Right atrium auricular region (tissue), 2 donors: ENCODE data around the gene SEC63. TPM values are rescaled to one million over a fixed set of nuclear protein-coding genes. Genes with fewer than 3 reads are reported as not detected.

Experiments used
- DNase-seq: peaks from one replicate; pipeline ENCODE4 v3.0.0-alpha.2; 2019; ENCODE audit warnings: low spot score
- H3K27ac ChIP-seq, 2 donors: fragments of 200-600 bp; sonication (generic); 1 replicate in 1 of 2; 2 replicates in 1 of 2; pipeline ENCODE4 v1.5.1; 2016 to 2019
- H3K27me3 ChIP-seq, 2 donors: fragments of 200-600 bp; sonication (generic); one replicate each; pipeline versions ENCODE4 v1.5.1 to v1.6.0; 2017 to 2019
- H3K36me3 ChIP-seq: fragments of 200-600 bp; sonication (generic); one replicate; pipeline ENCODE4 v1.5.1; 2016
- H3K4me1 ChIP-seq, 2 donors: fragments of 200-600 bp; sonication (generic); one replicate each; pipeline versions ENCODE4 v1.5.1 to v1.6.0; 2017 to 2019
- H3K4me3 ChIP-seq, 2 donors: fragments of 200-600 bp; sonication (generic); 1 replicate in 1 of 2; 2 replicates in 1 of 2; pipeline ENCODE4 v1.5.1; 2017 to 2019; ENCODE audit warnings: mild to moderate bottlenecking in 1 of 2, moderate library complexity in 1 of 2
- H3K9me3 ChIP-seq, 2 donors: fragments of 200-600 bp; sonication (generic); one replicate each; pipeline ENCODE4 v1.5.1; 2019
- total RNA-seq, 2 donors: library from RNA; depleted of rRNA; stranded (reverse); fragments of >200 nt; gene quantifications; one replicate each; pipeline ENCODE4 v1.1.0, GENCODE V29; 2016
- TF ChIP-seq, protein P1 (sequence below), 2 donors: fragments of 200-600 bp; sonication (generic); IDR thresholded peaks; one replicate each; pipeline ENCODE4 v1.5.1; 2019; ENCODE audit warnings: antibody characterized with exemption in 2 of 2

SEC63 gene
- total RNA-seq, 2 donors from 2014 or later = 14.5 to 18.9 TPM

GRCh38 chr6:107976155-107976783 is 18.3 kb upstream of the SEC63 start:
- no peaks in the 10 kb centered on the region for H3K36me3 ChIP-seq
- DNase-seq = no peak
- H3K27ac ChIP-seq = no peak overlapping the region
- H3K27me3 ChIP-seq = no peaks in the 10 kb centered on the region
- H3K4me3 ChIP-seq = no peak overlapping the region
- no peaks in the 10 kb centered on the region for H3K4me1 ChIP-seq
- TF ChIP-seq, protein P1, sequence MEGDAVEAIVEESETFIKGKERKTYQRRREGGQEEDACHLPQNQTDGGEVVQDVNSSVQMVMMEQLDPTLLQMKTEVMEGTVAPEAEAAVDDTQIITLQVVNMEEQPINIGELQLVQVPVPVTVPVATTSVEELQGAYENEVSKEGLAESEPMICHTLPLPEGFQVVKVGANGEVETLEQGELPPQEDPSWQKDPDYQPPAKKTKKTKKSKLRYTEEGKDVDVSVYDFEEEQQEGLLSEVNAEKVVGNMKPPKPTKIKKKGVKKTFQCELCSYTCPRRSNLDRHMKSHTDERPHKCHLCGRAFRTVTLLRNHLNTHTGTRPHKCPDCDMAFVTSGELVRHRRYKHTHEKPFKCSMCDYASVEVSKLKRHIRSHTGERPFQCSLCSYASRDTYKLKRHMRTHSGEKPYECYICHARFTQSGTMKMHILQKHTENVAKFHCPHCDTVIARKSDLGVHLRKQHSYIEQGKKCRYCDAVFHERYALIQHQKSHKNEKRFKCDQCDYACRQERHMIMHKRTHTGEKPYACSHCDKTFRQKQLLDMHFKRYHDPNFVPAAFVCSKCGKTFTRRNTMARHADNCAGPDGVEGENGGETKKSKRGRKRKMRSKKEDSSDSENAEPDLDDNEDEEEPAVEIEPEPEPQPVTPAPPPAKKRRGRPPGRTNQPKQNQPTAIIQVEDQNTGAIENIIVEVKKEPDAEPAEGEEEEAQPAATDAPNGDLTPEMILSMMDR (IDR thresholded peaks at IDR 0.05) = no peak
- no peaks in the 10 kb centered on the region for H3K9me3 ChIP-seq

DNA sequence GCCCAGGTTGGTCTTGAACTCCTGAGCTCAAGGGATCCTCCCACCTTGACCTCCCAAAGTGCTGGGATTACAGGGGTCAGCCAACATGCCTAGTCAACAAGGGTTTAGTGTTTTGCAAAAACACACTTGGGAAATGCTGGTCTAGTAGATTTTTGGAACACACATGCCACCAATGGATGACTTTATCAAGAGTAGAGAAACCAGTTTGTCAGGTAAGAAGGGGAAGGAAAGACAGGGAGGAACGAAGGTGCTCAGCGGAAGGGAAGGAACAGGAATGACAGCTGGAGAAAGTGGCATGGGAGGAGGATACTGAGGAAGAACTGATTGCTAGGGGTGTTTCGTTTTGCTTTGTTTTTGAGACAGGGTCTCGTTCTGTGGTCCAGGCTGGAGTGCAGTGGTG is 15.6 kb upstream of the SEC63 start:
- Histone ChIP-seq H3K27me3 (no peaks in the 10 kb centered on the region), H3K4me3 (no peak overlapping the region), H3K4me1 (no peaks in the 10 kb centered on the region), H3K9me3 (no peaks in the 10 kb centered on the region), H3K36me3 (no peaks in the 10 kb centered on the region), H3K27ac (no peak overlapping the region)
- no peak for DNase-seq
- TF ChIP-seq, protein P1 (IDR thresholded peaks at IDR 0.05) = no peak

GRCh38 chr6:107972413-107973096 is 14.5 kb upstream of the SEC63 start:
- Histone ChIP-seq H3K4me1 (no peaks in the 10 kb centered on the region), H3K9me3 (no peaks in the 10 kb centered on the region), H3K27me3 (no peaks in the 10 kb centered on the region), H3K36me3 (no peaks in the 10 kb centered on the region), H3K4me3 (no peak overlapping the region), H3K27ac (no peak overlapping the region)
- TF ChIP-seq, protein P1 (IDR thresholded peaks at IDR 0.05) = no peak
- DNase-seq = no peak

GRCh38 chr6:107971181-107971580 is 13.2 kb upstream of the SEC63 start:
- no peak for DNase-seq
- no peaks in the 10 kb centered on the region for H3K4me1 ChIP-seq
- no peaks in the 10 kb centered on the region for H3K9me3 ChIP-seq
- TF ChIP-seq, protein P1 (IDR thresholded peaks at IDR 0.05) = no peak
- H3K36me3 ChIP-seq = no peaks in the 10 kb centered on the region
- H3K4me3 ChIP-seq = no peak overlapping the region
- no peak overlapping the region for H3K27ac ChIP-seq
- H3K27me3 ChIP-seq = no peaks in the 10 kb centered on the region

DNA sequence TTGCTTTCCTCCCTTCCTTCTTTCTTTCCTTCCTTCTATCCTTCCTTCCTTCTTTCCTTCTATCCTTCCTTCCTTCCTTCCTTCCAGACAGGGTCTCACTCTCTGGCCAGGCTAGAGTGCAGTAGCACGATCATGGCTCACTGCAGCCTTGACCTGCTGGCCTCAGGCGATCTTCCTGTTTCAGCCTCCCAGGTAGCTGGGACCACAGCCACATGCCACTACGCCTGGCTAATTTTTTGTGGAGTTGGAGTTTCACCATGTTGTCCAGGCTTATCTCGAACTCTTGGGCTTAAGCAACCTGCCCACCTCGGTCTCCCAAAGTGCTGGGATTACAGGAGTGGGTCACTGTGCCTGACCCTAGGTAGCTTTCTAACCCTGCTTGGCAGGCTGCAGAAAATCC is 12.2 kb upstream of the SEC63 start:
- H3K27me3 ChIP-seq = no peaks in the 10 kb centered on the region
- DNase-seq = no peak
- TF ChIP-seq, protein P1 (IDR thresholded peaks at IDR 0.05) = no peak

More for the DNA sequence above, 12.2 kb upstream of the SEC63 start:
- H3K9me3 ChIP-seq = no peaks in the 10 kb centered on the region
- no peaks in the 10 kb centered on the region for H3K4me1 ChIP-seq
- H3K4me3 ChIP-seq = no peak overlapping the region
- no peaks in the 10 kb centered on the region for H3K36me3 ChIP-seq
- H3K27ac ChIP-seq = no peak overlapping the region
